Measurements from ENCODE around the gene TNFRSF8.

- TF ChIP-seq, protein P1, sequence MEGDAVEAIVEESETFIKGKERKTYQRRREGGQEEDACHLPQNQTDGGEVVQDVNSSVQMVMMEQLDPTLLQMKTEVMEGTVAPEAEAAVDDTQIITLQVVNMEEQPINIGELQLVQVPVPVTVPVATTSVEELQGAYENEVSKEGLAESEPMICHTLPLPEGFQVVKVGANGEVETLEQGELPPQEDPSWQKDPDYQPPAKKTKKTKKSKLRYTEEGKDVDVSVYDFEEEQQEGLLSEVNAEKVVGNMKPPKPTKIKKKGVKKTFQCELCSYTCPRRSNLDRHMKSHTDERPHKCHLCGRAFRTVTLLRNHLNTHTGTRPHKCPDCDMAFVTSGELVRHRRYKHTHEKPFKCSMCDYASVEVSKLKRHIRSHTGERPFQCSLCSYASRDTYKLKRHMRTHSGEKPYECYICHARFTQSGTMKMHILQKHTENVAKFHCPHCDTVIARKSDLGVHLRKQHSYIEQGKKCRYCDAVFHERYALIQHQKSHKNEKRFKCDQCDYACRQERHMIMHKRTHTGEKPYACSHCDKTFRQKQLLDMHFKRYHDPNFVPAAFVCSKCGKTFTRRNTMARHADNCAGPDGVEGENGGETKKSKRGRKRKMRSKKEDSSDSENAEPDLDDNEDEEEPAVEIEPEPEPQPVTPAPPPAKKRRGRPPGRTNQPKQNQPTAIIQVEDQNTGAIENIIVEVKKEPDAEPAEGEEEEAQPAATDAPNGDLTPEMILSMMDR (optimal IDR thresholded peaks at IDR 0.05 in 1 of 3, IDR thresholded peaks at IDR 0.05 in 1 of 3, conservative IDR thresholded peaks at IDR 0.05 in 1 of 3; ENCODE audit: extremely low read depth in 1 of 3, insufficient read depth in 2 of 3, low read length in 3 of 3): no peak
- no peak for TF ChIP-seq EZH2 (IDR thresholded peaks at IDR 0.05; ENCODE audit: low read length)
Observed at GRCh38 chr1:12080156-12080555, 17.1 kb downstream of the TNFRSF8 start.

Data from keratinocyte (primary cell).